ENCODE results near the gene PLRG1. TPM values are rescaled to one million over a fixed set of nuclear protein-coding genes. Genes with fewer than 3 reads are reported as not detected.
A peak's percentile ranks its signal among the peaks of the same experiment; 100 is the strongest.

The PLRG1 gene
- total RNA-seq, 1 experiment from 2014 or later = 136 TPM

DNA sequence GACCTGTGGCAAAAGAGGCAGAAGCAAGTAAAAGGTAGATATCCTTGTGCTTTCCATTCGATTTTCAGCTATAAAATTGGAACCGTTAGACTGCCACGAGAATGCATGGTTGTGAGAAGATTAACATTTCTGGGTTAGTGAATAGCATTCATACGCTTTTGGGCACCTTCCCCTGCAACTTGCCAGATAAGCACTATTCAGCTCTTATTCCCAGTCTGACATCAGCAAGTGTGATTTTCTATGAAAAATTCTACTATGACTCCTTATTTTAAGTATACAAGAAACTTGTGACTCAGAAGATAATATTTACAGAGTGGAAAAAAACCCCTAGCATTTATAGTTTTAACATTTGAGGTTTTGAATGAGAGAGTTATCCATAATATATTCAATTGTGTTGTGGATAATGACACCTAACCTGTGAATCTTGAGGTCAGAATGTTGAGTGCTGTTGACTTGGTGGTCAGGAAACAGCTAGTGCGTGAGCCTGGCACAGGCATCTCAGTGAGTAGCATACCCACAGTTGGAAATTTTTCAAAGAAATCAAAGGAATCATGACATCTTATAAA lies 16.5 kb upstream of the PLRG1 start:
- DNase-seq (ENCODE audit: unreplicated experiment) = peak; percentile 15
- Mint-ChIP-seq H3K9me3 (ENCODE audit: unreplicated experiment) (no peaks in the 10 kb centered on the region), H3K27ac (ENCODE audit: low read depth, unreplicated experiment) (no peak overlapping the region), H3K4me1 (ENCODE audit: insufficient read depth, unreplicated experiment) (peaks cover 6% of the 10 kb centered on the region), H3K27me3 (ENCODE audit: insufficient read depth, unreplicated experiment) (no peaks in the 10 kb centered on the region), H3K4me3 (ENCODE audit: unreplicated experiment) (no peak overlapping the region), H3K36me3 (ENCODE audit: insufficient read depth, unreplicated experiment) (no peaks in the 10 kb centered on the region)
- BruUV-seq (replicated peaks) = no TSS peak
- TF ChIP-seq, protein P1, sequence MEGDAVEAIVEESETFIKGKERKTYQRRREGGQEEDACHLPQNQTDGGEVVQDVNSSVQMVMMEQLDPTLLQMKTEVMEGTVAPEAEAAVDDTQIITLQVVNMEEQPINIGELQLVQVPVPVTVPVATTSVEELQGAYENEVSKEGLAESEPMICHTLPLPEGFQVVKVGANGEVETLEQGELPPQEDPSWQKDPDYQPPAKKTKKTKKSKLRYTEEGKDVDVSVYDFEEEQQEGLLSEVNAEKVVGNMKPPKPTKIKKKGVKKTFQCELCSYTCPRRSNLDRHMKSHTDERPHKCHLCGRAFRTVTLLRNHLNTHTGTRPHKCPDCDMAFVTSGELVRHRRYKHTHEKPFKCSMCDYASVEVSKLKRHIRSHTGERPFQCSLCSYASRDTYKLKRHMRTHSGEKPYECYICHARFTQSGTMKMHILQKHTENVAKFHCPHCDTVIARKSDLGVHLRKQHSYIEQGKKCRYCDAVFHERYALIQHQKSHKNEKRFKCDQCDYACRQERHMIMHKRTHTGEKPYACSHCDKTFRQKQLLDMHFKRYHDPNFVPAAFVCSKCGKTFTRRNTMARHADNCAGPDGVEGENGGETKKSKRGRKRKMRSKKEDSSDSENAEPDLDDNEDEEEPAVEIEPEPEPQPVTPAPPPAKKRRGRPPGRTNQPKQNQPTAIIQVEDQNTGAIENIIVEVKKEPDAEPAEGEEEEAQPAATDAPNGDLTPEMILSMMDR (IDR thresholded peaks at IDR 0.05; ENCODE audit: unreplicated experiment) = no peak
- intact Hi-C loops (cut with micrococcal nuclease) = loop anchor here (5.0 kb wide), 1 partner anchor 36 kb away; no protein-coding TSS in a partner anchor
- POLR2A ChIA-PET = interaction anchor here (0.6 kb wide), 2 partner anchors 59 to 1661 kb away, joined by 3 read pairs; no protein-coding TSS in a partner anchor
- CTCF ChIA-PET = interaction anchor here (2.2 to 6.7 kb wide), 3 partner anchors 14 to 58 kb away, joined by 10 to 59 read pairs (median 45); no protein-coding TSS in a partner anchor

DNA sequence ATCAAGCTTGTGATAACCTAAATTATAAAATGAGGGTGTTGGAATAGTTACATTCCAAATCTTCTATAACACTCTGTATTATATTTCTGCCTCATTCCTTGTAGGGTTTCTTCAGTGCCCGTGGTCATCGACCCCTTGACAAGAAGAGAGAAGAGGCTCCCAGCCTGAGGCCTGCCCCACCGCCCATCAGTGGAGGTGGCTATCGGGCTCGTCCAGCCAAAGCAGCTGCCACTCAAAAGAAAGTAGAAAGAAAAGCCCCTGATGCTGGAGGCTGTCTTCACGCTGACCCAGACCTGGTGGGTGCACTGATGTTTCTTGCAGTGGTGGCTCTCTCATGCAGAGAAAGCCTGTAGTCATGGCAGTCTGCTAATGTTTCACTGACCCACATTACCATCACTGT lies 15.5 kb upstream of the PLRG1 start:
- intact Hi-C loops (cut with micrococcal nuclease) = loop anchor here (5.0 kb wide), 1 partner anchor 37 kb away; no protein-coding TSS in a partner anchor
- CTCF ChIA-PET = interaction anchor here (0.7 to 6.7 kb wide), 5 partner anchors 8 to 59 kb away, joined by 3 to 59 read pairs (median 10); no protein-coding TSS in a partner anchor
- H3K9me3 Mint-ChIP-seq (ENCODE audit: unreplicated experiment) = no peaks in the 10 kb centered on the region
- peaks cover 12% of the 10 kb centered on the region for H3K4me1 Mint-ChIP-seq (ENCODE audit: insufficient read depth, unreplicated experiment)
- TF ChIP-seq, protein P1 (IDR thresholded peaks at IDR 0.05; ENCODE audit: unreplicated experiment) = no peak
- H3K4me3 Mint-ChIP-seq (ENCODE audit: unreplicated experiment) = no peak overlapping the region
- H3K27ac Mint-ChIP-seq (ENCODE audit: low read depth, unreplicated experiment) = no peak overlapping the region
- H3K36me3 Mint-ChIP-seq (ENCODE audit: insufficient read depth, unreplicated experiment) = no peaks in the 10 kb centered on the region
- H3K27me3 Mint-ChIP-seq (ENCODE audit: insufficient read depth, unreplicated experiment) = no peaks in the 10 kb centered on the region
- BruUV-seq (replicated peaks) = no TSS peak
- DNase-seq (ENCODE audit: unreplicated experiment) = no peak
- POLR2A ChIA-PET = interaction anchor here (1.1 kb wide), 1 partner anchor 53 kb away, joined by 4 read pairs; no protein-coding TSS in a partner anchor

DNA sequence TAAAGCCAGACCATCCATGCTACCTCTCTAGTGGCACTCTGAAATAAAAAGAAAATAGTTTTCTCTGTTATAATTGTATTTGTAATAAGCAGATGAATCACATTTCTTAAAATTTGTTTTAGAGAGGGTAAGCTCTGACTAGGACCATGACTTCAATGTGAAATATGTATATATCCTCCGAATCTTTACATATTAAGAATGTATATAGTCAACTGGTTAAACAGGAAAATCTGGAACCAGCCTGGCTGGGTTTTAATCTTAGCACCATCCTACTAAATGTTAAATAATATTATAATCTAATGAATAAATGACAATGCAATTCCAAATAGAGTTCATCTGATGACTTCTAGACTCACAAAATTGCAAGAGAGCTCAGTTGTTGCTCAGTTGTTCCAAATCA lies 14.1 kb upstream of the PLRG1 start:
- no peaks in the 10 kb centered on the region for H3K9me3 Mint-ChIP-seq (ENCODE audit: unreplicated experiment)
- TF ChIP-seq, protein P1 (IDR thresholded peaks at IDR 0.05; ENCODE audit: unreplicated experiment) = no peak
- H3K4me3 Mint-ChIP-seq (ENCODE audit: unreplicated experiment) = no peak overlapping the region
- no peaks in the 10 kb centered on the region for H3K36me3 Mint-ChIP-seq (ENCODE audit: insufficient read depth, unreplicated experiment)
- DNase-seq (ENCODE audit: unreplicated experiment) = no peak
- no peaks in the 10 kb centered on the region for H3K27me3 Mint-ChIP-seq (ENCODE audit: insufficient read depth, unreplicated experiment)
- ChIA-PET POLR2A (interaction anchor here (1.1 kb wide), 1 partner anchor 54 kb away, joined by 4 read pairs; no protein-coding TSS in a partner anchor), CTCF (interaction anchor here (6.4 to 6.7 kb wide), 2 partner anchors 55 to 60 kb away, joined by 45 to 59 read pairs; no protein-coding TSS in a partner anchor)
- BruUV-seq (replicated peaks) = no TSS peak
- intact Hi-C loops (cut with micrococcal nuclease) = no loop called here
- H3K27ac Mint-ChIP-seq (ENCODE audit: low read depth, unreplicated experiment) = no peak overlapping the region
- peaks cover 23% of the 10 kb centered on the region for H3K4me1 Mint-ChIP-seq (ENCODE audit: insufficient read depth, unreplicated experiment)

DNA sequence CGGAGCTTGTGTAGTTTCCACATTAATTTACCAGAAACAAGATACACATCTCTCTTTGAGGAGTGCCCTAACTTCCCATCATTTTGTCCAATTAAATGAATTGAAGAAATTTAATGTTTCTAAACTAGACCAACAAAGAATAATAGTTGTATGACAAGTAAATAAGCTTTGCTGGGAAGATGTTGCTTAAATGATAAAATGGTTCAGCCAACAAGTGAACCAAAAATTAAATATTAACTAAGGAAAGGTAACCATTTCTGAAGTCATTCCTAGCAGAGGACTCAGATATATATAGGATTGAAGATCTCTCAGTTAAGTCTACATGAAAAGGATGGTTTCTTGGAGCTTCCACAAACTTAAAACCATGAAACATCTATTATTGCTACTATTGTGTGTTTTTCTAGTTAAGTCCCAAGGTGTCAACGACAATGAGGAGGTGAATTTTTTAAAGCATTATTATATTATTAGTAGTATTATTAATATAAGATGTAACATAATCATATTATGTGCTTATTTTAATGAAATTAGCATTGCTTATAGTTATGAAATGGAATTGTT lies 12.6 kb upstream of the PLRG1 start, which contains the start of gene FGB:
Gene FGB (plus strand): TSS at position 315 of the 558 bp plus-strand sequence. CDS start 8 bp downstream, at position 323.
- ChIA-PET CTCF (interaction anchor here (1.9 to 2.6 kb wide), 3 partner anchors 12 to 60 kb away, joined by 8 to 41 read pairs (median 22); partner anchors contain the start of gene PLRG1), POLR2A (no interaction called here)
- no peak for DNase-seq (ENCODE audit: unreplicated experiment)
- no TSS peak for BruUV-seq (replicated peaks)
- H3K9me3 Mint-ChIP-seq (ENCODE audit: unreplicated experiment) = no peaks in the 10 kb centered on the region
- peaks cover 18% of the 10 kb centered on the region for H3K4me1 Mint-ChIP-seq (ENCODE audit: insufficient read depth, unreplicated experiment)
- TF ChIP-seq, protein P1 (IDR thresholded peaks at IDR 0.05; ENCODE audit: unreplicated experiment) = no peak
- H3K4me3 Mint-ChIP-seq (ENCODE audit: unreplicated experiment) = no peak within 1 kb of the TSS
- no peaks in the 10 kb centered on the region for H3K27me3 Mint-ChIP-seq (ENCODE audit: insufficient read depth, unreplicated experiment)
- no peak within 1 kb of the TSS for H3K27ac Mint-ChIP-seq (ENCODE audit: low read depth, unreplicated experiment)
- H3K36me3 Mint-ChIP-seq (ENCODE audit: insufficient read depth, unreplicated experiment) = no peaks in the 10 kb centered on the region
- intact Hi-C loops (cut with micrococcal nuclease) = no loop called here
